KG1 (cell line): ENCODE measurements around the gene TMOD4.

Experiments
- DNase-seq: peaks from one replicate; lab custom pipeline; 2025; lab: John Stamatoyannopoulos, UW

The TMOD4 gene

DNA sequence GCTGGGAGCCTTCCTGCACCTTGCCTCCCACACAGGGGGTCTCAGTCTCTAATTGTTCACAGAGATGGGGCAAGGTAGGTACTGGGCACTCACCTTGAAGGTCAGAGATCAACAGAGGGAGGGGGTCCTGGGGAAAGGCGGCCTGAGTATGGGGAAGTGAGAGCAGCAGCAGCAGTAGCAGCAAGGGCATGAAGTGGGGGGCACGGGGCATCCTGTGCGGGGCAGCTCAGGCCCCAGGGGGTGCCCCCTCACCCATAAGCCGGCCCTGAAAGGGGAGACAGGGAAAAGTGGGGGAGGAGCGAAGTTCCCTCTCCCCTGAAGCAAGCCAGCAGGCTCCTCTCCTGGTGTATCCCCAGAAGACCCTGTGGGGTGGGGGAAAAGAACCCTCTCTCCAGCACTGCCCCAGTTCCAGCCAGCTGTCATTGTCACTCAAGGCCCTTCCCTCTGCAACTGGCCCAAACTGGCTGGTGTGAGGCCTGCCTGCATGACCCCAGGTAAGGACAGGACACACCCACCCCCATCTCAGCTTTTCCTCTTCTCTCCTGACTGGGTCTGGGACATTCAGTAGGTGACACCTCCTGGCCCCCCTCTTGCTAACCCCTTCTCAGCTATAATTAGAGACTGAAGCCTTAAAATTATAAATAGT lies 33.2 kb downstream of the TMOD4 start:
- no peak for DNase-seq

DNA sequence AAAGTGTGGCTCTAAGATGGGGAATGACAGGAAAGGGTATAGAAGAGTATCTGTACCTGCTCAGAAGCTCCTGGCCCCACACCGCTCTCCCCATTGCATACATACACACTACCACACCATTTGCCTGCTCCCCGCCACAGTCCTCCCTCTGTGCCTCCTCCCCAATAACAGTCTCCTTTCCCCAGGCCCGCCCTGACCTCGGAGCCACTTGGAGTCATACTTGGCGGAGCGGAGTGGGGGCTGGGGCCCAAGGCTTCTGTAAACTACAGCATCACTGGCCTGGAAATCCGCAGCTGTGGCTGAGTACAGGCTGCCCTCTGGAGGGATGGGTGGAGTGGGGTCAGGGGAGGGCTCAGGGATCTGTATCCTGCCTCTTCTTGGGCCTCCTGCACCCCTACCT lies 38.0 kb downstream of the TMOD4 start:
- no peak for DNase-seq

DNA sequence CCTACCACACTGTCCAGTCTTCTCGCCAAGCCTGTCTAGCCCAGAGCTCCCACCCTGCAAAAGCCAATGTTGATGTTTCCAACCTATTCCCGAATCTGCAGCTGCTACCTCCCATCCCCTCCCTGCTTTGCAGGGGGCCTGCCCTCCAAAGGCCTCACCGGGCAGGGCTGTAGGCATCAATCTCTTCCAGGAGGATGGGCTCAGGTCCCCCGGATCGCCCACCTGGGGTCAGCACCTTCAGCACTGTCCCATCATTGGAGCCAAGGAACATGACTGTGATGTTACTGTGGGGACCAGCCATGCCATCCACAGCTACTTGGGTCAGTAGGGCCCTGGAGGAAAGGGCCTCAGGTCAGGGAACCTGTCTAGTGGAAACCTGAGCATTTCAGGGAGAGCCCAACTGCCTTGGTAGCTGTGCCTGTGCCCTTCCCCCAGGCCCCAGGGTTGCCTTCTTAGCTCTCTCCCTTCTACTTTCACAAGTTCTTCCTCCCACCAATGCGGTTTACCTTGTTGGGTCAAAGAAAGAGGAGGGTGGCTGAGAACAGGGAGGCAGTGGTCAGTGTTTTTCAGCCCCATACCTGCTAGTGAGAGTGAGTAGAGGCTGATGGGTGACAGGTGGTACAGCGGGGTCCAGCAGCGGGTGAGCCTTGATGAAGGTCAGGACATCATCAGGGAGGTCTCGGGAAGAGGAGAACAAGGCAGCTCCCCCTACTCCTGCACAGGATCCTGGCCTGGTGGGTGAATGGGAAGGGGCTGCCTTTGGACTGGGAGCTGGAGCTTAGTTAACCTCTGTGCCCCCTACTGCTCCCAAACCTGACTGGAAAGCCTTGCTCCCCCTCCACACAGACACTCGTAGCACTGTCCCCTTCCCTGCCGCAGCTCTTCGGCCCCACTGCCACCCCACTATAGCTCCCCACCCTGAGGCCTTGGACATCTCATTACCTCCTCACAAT lies 40.1 kb downstream of the TMOD4 start:
- DNase-seq = no peak

DNA sequence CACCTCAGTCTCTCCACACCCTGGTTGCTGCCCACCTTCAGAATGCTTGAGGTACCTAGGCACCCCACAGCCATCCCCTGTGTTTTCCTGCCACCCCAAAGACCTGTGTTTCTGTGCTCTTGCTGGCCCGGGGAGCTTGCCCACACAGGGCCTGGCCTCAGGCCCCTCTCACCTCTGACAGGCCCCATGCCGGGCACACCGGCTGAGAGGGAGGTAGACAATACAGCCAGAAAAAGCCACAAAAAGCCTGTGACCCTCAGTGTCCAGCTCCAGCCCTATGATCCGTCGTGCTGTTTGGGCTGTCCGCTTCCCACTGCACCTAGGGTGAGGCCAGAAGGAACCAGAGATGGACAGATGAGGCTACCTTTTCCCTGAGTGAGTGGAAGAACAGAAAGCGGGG lies 40.8 kb downstream of the TMOD4 start:
- DNase-seq = no peak

DNA sequence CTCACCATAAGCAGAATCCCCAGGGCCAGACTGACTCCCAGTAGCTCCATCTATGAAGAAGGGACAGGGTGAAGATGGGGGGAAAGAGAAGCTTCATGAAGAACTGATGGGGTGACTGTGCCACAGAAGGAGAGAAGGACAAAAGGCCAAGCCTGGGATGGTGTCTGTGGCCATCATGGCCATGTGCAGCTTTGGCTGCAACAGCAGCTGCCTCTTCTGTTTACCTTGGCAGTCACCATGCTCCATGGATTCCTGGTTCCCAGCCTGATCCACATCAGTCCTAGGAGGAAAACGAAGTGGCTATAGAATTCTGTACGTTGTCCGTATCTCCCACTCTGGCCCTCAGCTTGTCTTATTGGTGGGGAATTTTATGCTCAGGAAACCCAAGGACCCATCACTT lies 41.4 kb downstream of the TMOD4 start:
- DNase-seq = no peak

DNA sequence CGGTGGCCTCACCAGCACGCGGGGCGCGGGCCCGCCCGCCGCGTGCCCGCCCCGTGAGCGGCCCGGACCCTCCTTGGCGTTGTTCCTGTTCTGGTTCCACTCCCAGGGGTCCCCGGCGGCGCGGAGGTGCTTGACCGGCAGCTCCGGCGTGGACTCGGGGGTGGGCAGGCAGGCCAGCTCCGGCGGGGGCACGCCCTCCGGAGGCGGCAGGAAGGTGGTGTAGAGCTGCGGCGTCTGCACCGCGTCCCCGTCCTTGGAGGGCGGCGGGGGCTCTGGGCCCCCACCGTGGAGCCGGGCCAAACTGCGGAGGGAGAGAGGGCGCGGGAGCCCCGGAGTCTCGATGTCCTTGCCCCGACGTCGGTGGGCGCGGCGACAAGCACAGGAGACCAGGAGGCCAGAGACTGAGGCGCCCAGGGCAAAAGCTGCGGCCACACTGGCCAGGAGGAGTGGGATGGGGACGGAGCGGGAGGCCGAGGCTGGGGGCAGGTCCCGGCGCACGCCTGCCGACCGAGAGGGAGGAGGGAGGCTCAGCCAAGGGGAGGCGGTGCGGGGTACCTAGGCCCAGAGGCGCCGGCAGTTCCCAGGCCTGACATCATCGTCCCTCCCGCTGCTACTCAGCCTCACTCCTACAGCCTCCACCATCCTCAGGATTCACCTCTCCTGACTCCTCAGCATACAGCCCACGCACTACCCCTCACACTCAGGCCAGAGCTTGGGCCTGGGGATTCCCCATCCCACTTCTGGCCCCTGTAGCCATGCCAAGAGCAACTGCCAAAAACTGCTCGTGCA lies 42.6 kb downstream of the TMOD4 start:
- no peak for DNase-seq

DNA sequence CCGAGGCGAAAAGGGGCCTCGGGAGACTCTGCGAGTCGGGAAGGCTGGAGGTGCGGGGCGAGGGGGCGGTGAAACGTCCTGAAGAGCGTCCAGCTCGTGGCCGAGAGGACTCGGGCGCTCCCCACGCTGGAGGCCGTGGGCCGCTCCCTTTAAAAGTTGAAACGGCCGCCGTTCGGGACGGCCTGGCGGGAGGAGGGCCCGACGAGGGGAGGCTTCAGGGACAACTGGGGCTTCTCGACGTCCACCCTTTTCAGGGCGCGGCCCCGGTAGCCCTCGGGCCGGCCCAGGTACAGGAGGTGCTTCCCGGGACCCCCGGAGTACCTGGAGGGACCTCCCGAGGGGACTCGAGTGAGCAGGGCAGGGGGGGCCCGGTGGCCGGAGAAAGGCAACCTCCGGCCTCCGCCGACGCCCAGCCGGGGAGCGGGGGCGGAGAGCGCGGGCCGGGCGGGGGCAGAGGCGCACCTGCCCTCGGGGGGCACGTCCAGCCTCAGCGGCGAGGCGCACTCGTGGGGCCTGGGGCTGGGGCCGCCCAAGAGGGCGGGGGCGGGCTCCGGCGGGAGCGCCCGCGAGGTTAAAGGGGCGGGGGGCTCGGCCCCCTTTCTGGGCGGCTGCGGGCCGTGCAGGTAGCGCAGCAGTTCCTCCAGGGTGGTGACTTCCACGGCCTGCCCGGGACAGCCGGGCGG lies 43.3 kb downstream of the TMOD4 start:
- no peak for DNase-seq

DNA sequence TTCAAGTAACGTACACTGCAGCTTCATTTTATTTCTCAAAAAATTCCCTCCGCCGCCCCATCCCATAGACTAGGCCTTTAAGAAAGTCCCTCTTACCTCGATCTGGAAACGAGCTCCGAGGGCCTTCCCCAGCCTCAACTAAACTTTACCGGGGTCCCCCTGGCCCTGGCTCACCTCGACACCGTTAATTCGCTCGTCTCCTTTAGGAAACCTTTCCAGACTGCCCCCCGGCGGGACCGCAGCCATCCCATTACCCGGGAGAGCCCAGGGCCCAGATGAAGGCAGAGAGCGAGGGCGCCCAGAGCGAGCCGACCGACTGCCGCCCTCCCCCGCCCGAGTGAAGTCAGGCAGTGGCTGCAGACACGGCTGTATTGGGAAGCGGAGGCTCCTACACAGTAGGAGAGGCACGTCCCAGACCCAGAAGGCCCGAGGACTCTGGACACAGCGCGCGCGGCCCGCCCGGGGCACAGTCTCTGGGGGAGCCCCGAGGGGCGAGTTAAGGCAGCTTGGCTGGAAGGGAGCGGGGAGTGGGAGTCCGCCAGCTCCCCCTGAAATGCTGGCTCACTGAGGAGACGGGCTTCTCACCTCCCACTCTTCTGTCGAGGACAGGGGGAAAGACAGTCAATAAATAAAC lies 44.0 kb downstream of the TMOD4 start:
- DNase-seq = no peak

DNA sequence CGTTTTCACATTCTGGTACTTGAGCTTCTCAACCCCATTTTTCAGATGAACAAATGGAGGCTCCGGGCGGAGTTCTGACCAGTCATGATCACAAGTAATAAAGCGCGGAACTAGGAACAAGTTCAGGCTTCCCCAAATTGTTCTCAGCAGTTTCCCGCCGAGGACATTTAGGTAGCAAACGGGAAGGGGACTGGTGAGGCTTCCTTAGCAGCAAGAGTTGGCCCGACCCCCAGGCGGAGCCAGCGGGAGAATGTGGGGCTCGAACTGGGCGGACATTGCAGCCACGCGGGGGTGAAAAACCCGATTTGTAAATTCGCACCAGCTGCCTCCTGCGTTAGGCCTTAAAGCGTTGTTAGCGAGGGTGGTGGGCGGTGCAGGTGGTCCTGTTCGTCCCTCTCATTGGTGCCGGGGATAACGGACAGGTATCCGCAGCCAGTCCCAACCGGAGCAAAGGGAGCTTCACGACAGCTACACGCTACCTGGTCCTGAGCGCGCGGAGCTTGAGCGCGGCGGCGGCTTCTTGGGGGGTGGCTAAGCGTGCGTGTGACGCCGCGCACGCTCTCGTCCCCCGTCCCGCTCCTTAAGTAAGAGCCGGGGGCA lies 44.7 kb downstream of the TMOD4 start:
- DNase-seq = no peak

DNA sequence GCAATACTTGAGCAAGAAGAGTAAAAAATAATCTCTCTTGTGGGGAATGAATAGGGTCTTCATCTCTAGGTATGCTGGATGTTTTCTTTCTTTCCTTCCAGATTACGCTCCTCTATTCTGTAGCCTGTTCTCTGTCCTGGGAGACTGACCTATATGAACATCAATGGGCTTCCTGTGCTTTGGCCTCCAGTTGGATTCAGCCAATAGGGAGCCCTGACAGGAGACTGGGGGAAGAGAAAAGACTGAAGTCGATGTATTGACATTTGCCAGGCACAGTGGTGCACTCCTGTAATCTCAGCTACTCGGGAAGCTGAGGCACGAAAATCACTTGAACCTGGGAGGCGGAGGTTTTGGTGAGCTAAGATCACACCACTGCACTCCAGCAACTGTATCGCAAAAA lies 47.0 kb downstream of the TMOD4 start:
- DNase-seq = no peak

DNA sequence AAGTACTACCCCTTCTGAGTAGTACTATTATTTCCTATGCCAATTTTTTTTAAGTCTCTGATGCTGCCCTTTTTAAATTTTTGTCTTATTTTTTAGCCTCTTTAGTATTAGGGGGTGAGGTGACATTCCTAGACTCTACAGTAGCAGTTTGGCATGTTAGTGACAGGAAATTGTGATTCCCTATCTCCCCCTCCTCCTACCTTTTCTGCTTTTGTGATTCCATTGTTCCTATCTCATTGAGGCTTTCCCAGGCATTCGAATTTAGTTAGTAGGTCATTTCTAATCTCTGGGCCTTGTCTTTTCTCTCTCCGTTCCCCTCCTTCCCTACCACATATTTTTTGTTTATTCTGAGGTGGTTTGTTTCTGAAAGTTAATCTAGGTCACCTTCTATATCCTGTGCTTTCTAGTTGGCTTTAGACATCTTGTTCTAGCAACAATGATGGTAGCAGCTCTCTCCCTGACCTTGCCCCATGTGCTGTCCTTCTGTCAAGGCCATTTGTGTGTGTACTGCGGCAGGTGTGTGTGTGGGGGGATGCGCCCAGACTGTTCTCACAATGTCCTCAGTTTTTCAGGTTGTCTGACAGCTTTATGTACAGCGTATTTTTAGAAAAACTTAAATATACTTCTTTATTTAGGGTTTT lies 50.9 kb downstream of the TMOD4 start:
- DNase-seq = no peak
